ENCODE results near the gene EIF3F.

EIF3F gene

DNA sequence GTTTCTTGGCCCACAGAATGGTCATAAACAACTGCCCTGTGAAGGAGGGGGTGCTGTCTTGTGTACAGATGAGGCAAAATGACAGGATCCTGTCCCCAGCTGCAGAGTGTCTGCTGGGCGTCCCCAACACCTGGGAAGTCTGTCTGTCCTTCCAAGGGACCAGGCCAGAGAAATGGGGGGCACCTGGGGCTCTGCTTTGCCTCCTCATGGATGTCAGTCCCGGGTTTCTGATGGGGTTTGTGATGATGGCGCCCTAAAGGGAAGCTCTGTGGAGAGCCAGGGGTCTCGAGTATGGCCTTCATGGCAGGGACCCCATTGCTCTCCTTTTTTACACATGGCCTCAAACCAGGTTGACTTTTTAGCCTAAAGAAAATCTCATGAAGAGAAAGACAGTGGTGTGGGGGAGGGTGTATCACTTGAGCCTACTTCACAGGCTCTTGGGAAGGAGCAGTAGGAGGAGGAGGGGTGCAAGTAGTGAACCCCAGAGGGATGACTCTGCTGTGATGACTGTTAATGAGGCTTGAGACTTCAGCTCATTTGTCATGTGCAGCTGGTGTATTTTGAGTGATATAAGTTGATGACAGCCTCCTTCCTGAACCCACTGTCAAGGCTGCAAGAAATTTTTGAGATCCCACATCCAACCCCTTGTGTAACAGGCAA is 53.3 kb downstream of the EIF3F start:
- peaks cover 10% of the 10 kb centered on the region for H3K4me1 Mint-ChIP-seq
- no peak overlapping the region for H3K27ac Mint-ChIP-seq
- no peak for TF ChIP-seq CTCF (IDR thresholded peaks at IDR 0.05; ENCODE audit: unreplicated experiment in 3 of 3)
- peaks cover 5% of the 10 kb centered on the region for H3K9me3 Mint-ChIP-seq
- peaks cover 20% of the 10 kb centered on the region for H3K27me3 Mint-ChIP-seq (ENCODE audit: low read depth)
- no peak overlapping the region for H3K4me3 Mint-ChIP-seq
- H3K36me3 Mint-ChIP-seq (ENCODE audit: low read depth), result no peaks in the 10 kb centered on the region

DNA sequence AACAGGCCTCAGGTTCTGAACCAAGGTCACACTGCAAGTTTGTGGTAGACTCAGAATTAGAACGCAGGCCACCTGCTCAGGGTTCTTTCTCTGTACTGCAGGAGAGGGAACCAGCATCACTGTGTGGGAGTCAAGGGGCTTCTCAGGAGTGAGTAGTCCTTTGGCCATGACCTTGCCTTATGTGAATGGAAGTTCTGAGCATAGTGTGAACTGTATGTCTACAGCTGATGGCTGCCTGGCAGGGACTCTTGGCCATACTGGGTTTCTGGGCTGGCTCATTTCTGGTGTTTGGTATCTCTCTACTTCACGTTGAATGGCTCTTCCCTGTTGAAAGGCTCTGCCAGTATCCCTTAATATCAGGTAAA is 53.8 kb downstream of the EIF3F start:
- peaks cover 5% of the 10 kb centered on the region for H3K9me3 Mint-ChIP-seq
- peaks cover 6% of the 10 kb centered on the region for H3K4me1 Mint-ChIP-seq
- no peaks in the 10 kb centered on the region for H3K36me3 Mint-ChIP-seq (ENCODE audit: low read depth)
- no peak for TF ChIP-seq CTCF (IDR thresholded peaks at IDR 0.05; ENCODE audit: unreplicated experiment in 3 of 3)
- H3K27ac Mint-ChIP-seq, result no peak overlapping the region
- peaks cover 21% of the 10 kb centered on the region for H3K27me3 Mint-ChIP-seq (ENCODE audit: low read depth)
- H3K4me3 Mint-ChIP-seq, result no peak overlapping the region

DNA sequence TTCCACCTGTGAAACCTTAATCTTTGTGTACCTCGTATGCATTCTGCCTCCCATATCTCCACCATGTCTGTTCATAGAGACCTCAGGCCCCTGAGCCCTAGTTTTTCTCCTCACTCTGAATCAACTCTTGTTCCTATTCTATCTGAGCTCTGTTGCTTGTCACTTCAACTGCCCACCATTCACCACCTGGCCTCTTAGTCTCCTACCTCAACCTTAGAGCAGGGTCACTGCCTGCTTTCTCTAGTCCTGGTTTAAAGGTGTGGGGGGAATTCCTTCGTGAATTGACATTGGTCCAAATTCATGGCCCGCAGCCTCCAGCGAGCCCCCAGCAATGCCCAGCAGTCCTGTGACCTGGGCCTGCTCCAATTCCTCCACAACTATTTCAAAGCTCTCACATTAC is 54.4 kb downstream of the EIF3F start:
- no peaks in the 10 kb centered on the region for H3K4me1 Mint-ChIP-seq
- no peak overlapping the region for H3K4me3 Mint-ChIP-seq
- H3K27ac Mint-ChIP-seq, result no peak overlapping the region
- TF ChIP-seq CTCF (IDR thresholded peaks at IDR 0.05; ENCODE audit: unreplicated experiment in 3 of 3), result no peak
- H3K36me3 Mint-ChIP-seq (ENCODE audit: low read depth), result no peaks in the 10 kb centered on the region
- peaks cover 5% of the 10 kb centered on the region for H3K9me3 Mint-ChIP-seq
- H3K27me3 Mint-ChIP-seq (ENCODE audit: low read depth), result peaks cover 24% of the 10 kb centered on the region

DNA sequence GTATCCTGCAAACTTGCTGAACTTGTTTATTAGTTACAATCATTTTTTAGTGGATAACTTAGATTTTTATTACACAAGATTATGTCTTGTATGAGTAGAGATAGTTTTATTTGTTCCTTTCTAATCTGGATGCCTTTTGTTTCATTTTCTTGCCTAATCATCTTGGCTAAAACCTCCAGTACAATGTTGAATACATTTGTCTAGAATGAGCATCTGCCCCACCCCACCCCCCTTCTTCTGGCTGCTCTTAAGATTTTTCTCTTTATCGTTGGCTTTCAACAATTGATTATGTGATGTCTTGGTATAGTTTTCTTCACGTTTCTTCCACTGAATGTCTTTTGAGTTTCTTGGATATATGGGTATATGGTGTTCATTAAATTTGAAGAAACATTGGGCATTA is 56.6 kb downstream of the EIF3F start:
- peaks cover 5% of the 10 kb centered on the region for H3K9me3 Mint-ChIP-seq
- no peaks in the 10 kb centered on the region for H3K36me3 Mint-ChIP-seq (ENCODE audit: low read depth)
- no peak overlapping the region for H3K27ac Mint-ChIP-seq
- no peak for TF ChIP-seq CTCF (IDR thresholded peaks at IDR 0.05; ENCODE audit: unreplicated experiment in 3 of 3)
- H3K27me3 Mint-ChIP-seq (ENCODE audit: low read depth), result peaks cover 20% of the 10 kb centered on the region
- no peak overlapping the region for H3K4me3 Mint-ChIP-seq
- no peaks in the 10 kb centered on the region for H3K4me1 Mint-ChIP-seq

DNA sequence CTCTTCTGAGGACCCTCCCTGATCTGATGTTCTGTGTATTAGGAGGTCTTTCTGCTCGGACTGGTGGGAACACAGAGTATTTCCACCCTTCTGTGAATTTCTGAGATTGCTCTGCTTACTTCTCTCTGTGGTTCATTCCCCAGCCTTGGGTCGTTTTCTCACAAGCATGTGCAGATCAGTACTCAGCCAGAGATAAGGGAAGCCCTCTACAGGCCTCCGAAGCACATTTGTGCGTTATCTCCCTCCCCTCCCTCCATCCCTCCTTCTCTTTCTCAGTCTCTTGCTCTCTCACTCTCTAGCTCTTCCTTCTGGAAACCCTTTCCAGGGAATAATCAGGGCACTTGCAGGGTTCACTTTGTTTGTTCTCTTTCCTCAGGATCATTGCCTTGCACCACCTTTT is 58.7 kb downstream of the EIF3F start:
- peaks cover 5% of the 10 kb centered on the region for H3K9me3 Mint-ChIP-seq
- no peak overlapping the region for H3K27ac Mint-ChIP-seq
- H3K4me3 Mint-ChIP-seq, result no peak overlapping the region
- no peaks in the 10 kb centered on the region for H3K36me3 Mint-ChIP-seq (ENCODE audit: low read depth)
- H3K27me3 Mint-ChIP-seq (ENCODE audit: low read depth), result peaks cover 24% of the 10 kb centered on the region
- H3K4me1 Mint-ChIP-seq, result no peaks in the 10 kb centered on the region
- no peak for TF ChIP-seq CTCF (IDR thresholded peaks at IDR 0.05; ENCODE audit: unreplicated experiment in 3 of 3)

DNA sequence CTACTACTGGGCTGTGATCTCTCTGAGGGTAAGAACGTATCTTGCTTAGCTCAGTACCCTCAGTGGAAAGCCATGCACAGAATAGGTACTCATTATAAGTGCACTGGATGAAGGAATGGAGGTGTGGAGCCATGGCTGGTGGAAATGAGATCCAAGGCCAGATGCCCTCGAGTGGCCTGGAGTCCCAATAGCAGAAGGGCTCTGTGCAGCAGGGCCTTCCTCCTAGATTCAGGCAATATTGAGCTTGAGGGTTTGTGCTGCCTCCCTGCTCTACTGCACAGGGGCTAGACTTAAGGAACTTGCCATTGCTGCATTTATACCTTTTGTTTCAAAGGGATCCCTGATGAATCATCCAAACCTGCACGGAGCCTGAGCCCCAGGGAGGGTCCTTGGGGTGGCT is 60.2 kb downstream of the EIF3F start:
- H3K4me1 Mint-ChIP-seq, result no peaks in the 10 kb centered on the region
- H3K27ac Mint-ChIP-seq, result no peak overlapping the region
- H3K27me3 Mint-ChIP-seq (ENCODE audit: low read depth), result peaks cover 20% of the 10 kb centered on the region
- H3K36me3 Mint-ChIP-seq (ENCODE audit: low read depth), result no peaks in the 10 kb centered on the region
- peaks cover 5% of the 10 kb centered on the region for H3K9me3 Mint-ChIP-seq
- no peak for TF ChIP-seq CTCF (IDR thresholded peaks at IDR 0.05; ENCODE audit: unreplicated experiment in 3 of 3)
- no peak overlapping the region for H3K4me3 Mint-ChIP-seq

All from nephron (organoid).